Measurements from ENCODE around the gene TRAF3.
A peak's percentile ranks its signal among the peaks of the same experiment; 100 is the strongest.

Gene TRAF3

DNA sequence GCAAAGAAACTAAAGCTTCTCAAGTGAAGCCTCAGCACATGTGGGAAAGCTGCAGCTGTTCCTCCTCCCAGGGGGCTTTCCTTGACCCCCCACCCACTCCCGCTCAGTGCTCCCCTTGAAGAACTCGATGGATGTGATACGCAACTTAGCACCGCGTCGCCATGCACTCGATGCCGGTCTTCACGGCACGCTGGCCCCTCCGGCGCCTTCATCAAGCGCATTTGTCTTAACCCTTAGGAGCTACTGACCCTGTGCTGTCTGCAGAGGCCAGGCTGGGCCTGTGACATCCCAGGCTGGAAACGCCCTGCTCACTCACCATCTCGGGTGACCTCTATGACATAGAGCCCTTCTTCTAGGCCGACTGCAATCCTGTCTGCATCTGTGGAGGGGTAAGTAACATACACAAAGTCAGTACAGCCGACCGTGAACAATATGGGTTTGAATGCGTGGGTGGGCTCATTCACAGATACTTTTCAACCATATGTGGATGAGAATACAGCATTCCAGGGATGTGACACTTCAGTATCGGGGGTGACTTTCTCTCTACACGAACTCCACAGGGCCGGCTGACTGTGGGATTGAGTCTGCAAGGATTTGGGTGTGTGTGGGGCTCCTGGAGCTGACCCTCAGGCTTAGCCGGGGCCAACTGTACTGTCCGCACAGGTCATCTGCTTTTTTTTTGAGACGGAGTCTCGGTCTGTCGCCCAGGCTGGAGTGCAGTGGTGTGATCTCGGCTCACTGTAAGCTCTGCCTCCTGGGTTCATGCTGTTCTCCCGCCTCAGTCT, 168.3 kb downstream of the TRAF3 start:
- H3K79me2 ChIP-seq (ENCODE audit: insufficient read depth, low read length): no peaks in the 10 kb centered on the region
- no peaks in the 10 kb centered on the region for H3K9me2 ChIP-seq (replicated peaks; ENCODE audit: insufficient read depth, low read length)
- no peak overlapping the region for H3K4me2 ChIP-seq (ENCODE audit: low read depth, low read length, poor library complexity, severe bottlenecking)
- peaks cover 11% of the 10 kb centered on the region for H3F3A ChIP-seq (ENCODE audit: insufficient read depth)
- no peaks in the 10 kb centered on the region for H4K20me1 ChIP-seq (ENCODE audit: low read depth, low read length)
- TF ChIP-seq EZH2phosphoT487 (conservative IDR thresholded peaks at IDR 0.05; ENCODE audit: low read length): no peak
- TF ChIP-seq, protein P1, sequence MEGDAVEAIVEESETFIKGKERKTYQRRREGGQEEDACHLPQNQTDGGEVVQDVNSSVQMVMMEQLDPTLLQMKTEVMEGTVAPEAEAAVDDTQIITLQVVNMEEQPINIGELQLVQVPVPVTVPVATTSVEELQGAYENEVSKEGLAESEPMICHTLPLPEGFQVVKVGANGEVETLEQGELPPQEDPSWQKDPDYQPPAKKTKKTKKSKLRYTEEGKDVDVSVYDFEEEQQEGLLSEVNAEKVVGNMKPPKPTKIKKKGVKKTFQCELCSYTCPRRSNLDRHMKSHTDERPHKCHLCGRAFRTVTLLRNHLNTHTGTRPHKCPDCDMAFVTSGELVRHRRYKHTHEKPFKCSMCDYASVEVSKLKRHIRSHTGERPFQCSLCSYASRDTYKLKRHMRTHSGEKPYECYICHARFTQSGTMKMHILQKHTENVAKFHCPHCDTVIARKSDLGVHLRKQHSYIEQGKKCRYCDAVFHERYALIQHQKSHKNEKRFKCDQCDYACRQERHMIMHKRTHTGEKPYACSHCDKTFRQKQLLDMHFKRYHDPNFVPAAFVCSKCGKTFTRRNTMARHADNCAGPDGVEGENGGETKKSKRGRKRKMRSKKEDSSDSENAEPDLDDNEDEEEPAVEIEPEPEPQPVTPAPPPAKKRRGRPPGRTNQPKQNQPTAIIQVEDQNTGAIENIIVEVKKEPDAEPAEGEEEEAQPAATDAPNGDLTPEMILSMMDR (IDR thresholded peaks at IDR 0.05; ENCODE audit: insufficient read depth, low read length, poor library complexity, severe bottlenecking): no peak
- H3K4me3 ChIP-seq (ENCODE audit: insufficient read depth, low read length, poor library complexity, severe bottlenecking): no peak overlapping the region
- H3K9me3 ChIP-seq (ENCODE audit: insufficient read depth, low read length): no peaks in the 10 kb centered on the region
- no peak overlapping the region for H2AFZ ChIP-seq (ENCODE audit: low read depth, low read length, severe bottlenecking)
- no peaks in the 10 kb centered on the region for H3K27me3 ChIP-seq (ENCODE audit: low read length)
- H3K9ac ChIP-seq (ENCODE audit: low read length): no peak overlapping the region
- H3K36me3 ChIP-seq (ENCODE audit: low read length): no peaks in the 10 kb centered on the region
- no peak overlapping the region for H3K27ac ChIP-seq (ENCODE audit: low read depth, low read length)

DNA sequence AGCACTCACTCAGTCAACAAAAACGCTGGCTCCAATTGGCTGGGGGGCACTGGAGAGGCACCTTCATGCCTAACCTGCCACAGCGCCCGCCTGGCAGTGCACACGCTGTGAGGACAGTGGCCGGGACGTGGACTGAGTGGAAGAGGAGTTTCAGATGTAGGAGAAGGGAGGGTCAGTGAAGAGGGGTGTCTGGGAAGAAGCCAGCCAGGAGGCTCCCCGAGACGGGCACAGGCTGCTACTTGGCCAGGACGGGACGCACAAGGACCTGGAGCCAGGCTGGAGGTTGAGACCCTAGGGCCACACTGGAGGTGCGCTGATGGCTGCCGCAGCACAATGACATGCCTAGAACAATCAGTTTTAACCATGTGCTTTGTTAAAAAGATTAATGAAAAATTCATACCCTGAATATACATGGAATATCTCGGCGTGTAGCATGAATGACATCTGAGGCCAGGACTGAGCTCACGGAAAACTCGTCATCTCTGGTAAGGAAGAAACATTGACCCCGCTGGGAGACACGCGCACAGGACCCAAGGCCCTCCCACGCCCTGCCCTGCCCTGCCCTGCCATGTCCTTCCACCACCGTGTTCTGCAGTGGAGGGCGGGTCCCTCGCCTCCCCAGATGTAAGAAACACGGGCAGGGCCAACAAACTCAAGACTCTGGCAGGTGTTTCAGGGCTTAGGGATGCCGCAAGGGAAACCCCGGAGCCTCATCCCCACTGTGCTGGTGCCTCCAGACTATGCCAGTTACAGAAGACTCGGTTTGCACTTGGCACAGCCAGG, 170.3 kb downstream of the TRAF3 start:
- no peak overlapping the region for H3K27ac ChIP-seq (ENCODE audit: low read depth, low read length)
- no peaks in the 10 kb centered on the region for H3K9me2 ChIP-seq (replicated peaks; ENCODE audit: insufficient read depth, low read length)
- no peak for TF ChIP-seq EZH2phosphoT487 (conservative IDR thresholded peaks at IDR 0.05; ENCODE audit: low read length)
- TF ChIP-seq, protein P1 (IDR thresholded peaks at IDR 0.05; ENCODE audit: insufficient read depth, low read length, poor library complexity, severe bottlenecking): no peak
- H3K79me2 ChIP-seq (ENCODE audit: insufficient read depth, low read length): no peaks in the 10 kb centered on the region
- no peaks in the 10 kb centered on the region for H3K9me3 ChIP-seq (ENCODE audit: insufficient read depth, low read length)
- no peaks in the 10 kb centered on the region for H3K36me3 ChIP-seq (ENCODE audit: low read length)
- H2AFZ ChIP-seq (ENCODE audit: low read depth, low read length, severe bottlenecking): no peak overlapping the region
- H3K4me3 ChIP-seq (ENCODE audit: insufficient read depth, low read length, poor library complexity, severe bottlenecking): no peak overlapping the region
- no peaks in the 10 kb centered on the region for H4K20me1 ChIP-seq (ENCODE audit: low read depth, low read length)
- H3F3A ChIP-seq (ENCODE audit: insufficient read depth): peaks cover 4% of the 10 kb centered on the region; the same call in 1 of the 2 replicates
- no peak overlapping the region for H3K9ac ChIP-seq (ENCODE audit: low read length)
- no peaks in the 10 kb centered on the region for H3K27me3 ChIP-seq (ENCODE audit: low read length)
- H3K4me2 ChIP-seq (ENCODE audit: low read depth, low read length, poor library complexity, severe bottlenecking): peak overlapping the region; percentile 52

DNA sequence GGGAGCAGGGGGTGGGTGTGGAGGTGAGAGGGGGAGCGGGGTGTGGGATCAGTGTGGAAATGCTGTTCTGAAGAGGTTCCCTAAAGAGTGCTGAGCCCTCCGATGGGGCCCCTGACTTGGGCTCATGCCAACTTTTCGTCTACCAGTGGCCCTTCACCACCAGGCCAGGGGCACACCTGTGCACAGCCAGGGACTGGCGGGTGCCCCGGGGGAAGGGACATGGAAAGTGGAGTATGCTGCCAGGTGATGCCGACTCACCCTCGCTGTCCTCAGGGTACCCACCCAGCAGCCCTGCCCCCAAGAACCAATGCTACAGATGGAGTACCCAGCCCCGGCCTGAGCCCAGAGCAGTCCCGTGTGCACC, 171.4 kb downstream of the TRAF3 start:
- peak overlapping the region; percentile 61 for H3K27ac ChIP-seq (ENCODE audit: low read depth, low read length)

More for the DNA sequence above, 171.4 kb downstream of the TRAF3 start:
- Histone ChIP-seq H2AFZ (ENCODE audit: low read depth, low read length, severe bottlenecking) (no peak overlapping the region), H3K4me2 (ENCODE audit: low read depth, low read length, poor library complexity, severe bottlenecking) (peak overlapping the region; percentile 26), H3F3A (ENCODE audit: insufficient read depth) (0 out of 2 replicates have a peak, but pooled peaks cover 4% of the 10 kb centered on the region), H3K9ac (ENCODE audit: low read length) (no peak overlapping the region), H3K36me3 (ENCODE audit: low read length) (no peaks in the 10 kb centered on the region), H4K20me1 (ENCODE audit: low read depth, low read length) (no peaks in the 10 kb centered on the region), H3K79me2 (ENCODE audit: insufficient read depth, low read length) (no peaks in the 10 kb centered on the region), H3K4me3 (ENCODE audit: insufficient read depth, low read length, poor library complexity, severe bottlenecking) (no peak overlapping the region), H3K9me3 (ENCODE audit: insufficient read depth, low read length) (no peaks in the 10 kb centered on the region), H3K9me2 (replicated peaks; ENCODE audit: insufficient read depth, low read length) (no peaks in the 10 kb centered on the region), H3K27me3 (ENCODE audit: low read length) (no peaks in the 10 kb centered on the region)
- TF ChIP-seq, protein P1 (IDR thresholded peaks at IDR 0.05; ENCODE audit: insufficient read depth, low read length, poor library complexity, severe bottlenecking): no peak
- TF ChIP-seq EZH2phosphoT487 (conservative IDR thresholded peaks at IDR 0.05; ENCODE audit: low read length): no peak
